KMS-11 (cell line): ENCODE results near the gene LSM14B.

Experiments used
- H2AFZ ChIP-seq: fragments of 200-600 bp; sonication (generic); 2 replicates; pipeline ENCODE4 v1.6.1; 2016; ENCODE audit warnings: antibody characterized with exemption, mixed run types, low read depth
- H3K27ac ChIP-seq: fragments of 200-600 bp; sonication (generic); 2 replicates; pipeline ENCODE4 v1.6.1; 2016; ENCODE audit warnings: mild to moderate bottlenecking, mixed run types
- H3K27me3 ChIP-seq: fragments of 200-600 bp; sonication (generic); 2 replicates; pipeline ENCODE4 v1.6.1; 2017; ENCODE audit warnings: mild to moderate bottlenecking, low read depth, mixed run types, moderate library complexity; ENCODE audit not compliant: insufficient read depth
- H3K36me3 ChIP-seq: fragments of 200-600 bp; sonication (generic); 2 replicates; pipeline ENCODE4 v1.6.1; 2017; ENCODE audit warnings: mild to moderate bottlenecking, mixed run types; ENCODE audit not compliant: insufficient read depth
- H3K4me1 ChIP-seq: fragments of 200-600 bp; sonication (generic); 2 replicates; pipeline ENCODE4 v1.6.1; 2016; ENCODE audit warnings: mild to moderate bottlenecking, low read depth, mixed run types; ENCODE audit not compliant: poor library complexity, severe bottlenecking
- H3K4me2 ChIP-seq: fragments of 200-600 bp; sonication (generic); 2 replicates; pipeline ENCODE4 v1.7.0; 2016; ENCODE audit warnings: mild to moderate bottlenecking, mixed run types
- H3K4me3 ChIP-seq: fragments of 200-600 bp; sonication (generic); IDR thresholded peaks from 2 replicates; pipeline ENCODE4 v1.6.1; 2017; ENCODE audit warnings: low read depth, low read length, mixed read lengths; ENCODE audit not compliant: insufficient read depth
- H3K79me2 ChIP-seq: fragments of 200-600 bp; sonication (generic); 2 replicates; pipeline ENCODE4 v1.6.1; 2016; ENCODE audit warnings: low read depth, mixed run types; ENCODE audit not compliant: insufficient read depth
- H3K9ac ChIP-seq: fragments of 200-600 bp; sonication (generic); 2 replicates; pipeline ENCODE4 v1.6.1; 2016; ENCODE audit warnings: mild to moderate bottlenecking, mixed run types
- H4K20me1 ChIP-seq: fragments of 200-600 bp; sonication (generic); 2 replicates; pipeline ENCODE4 v1.6.1; 2016; ENCODE audit warnings: mild to moderate bottlenecking, mixed run types; ENCODE audit not compliant: insufficient read depth
- CTCF ChIP-seq: fragments of 200-600 bp; sonication (generic); conservative IDR thresholded peaks from 2 replicates; pipeline ENCODE4 v1.6.1; 2017; ENCODE audit warnings: low read depth, mild to moderate bottlenecking, antibody characterized with exemption, low read length, moderate library complexity, mixed read lengths

Gene LSM14B

GRCh38 chr20:62116558-62117361, 5.5 kb upstream of the LSM14B start:
- TF ChIP-seq CTCF = no peak

GRCh38 chr20:62117362-62117646, 5.0 kb upstream of the LSM14B start:
- Histone ChIP-seq H3K27ac (no peak overlapping the region), H3K4me2 (no peak overlapping the region), H3K4me1 (peaks cover 3% of the 10 kb centered on the region), H4K20me1 (no peaks in the 10 kb centered on the region), H3K36me3 (no peaks in the 10 kb centered on the region), H3K9ac (no peak overlapping the region), H2AFZ (no peak overlapping the region), H3K79me2 (no peaks in the 10 kb centered on the region), H3K27me3 (peaks cover 77% of the 10 kb centered on the region), H3K4me3 (no peak overlapping the region)
- TF ChIP-seq CTCF = no peak

More at GRCh38 chr20:62116558-62117361, 5.5 kb upstream of the LSM14B start:
- H3K4me3 ChIP-seq = no peak overlapping the region
- H3K79me2 ChIP-seq = no peaks in the 10 kb centered on the region
- no peak overlapping the region for H2AFZ ChIP-seq
- no peak overlapping the region for H3K27ac ChIP-seq
- peaks cover 3% of the 10 kb centered on the region for H3K4me1 ChIP-seq
- no peak overlapping the region for H3K4me2 ChIP-seq
- H3K27me3 ChIP-seq = peaks cover 79% of the 10 kb centered on the region
- H4K20me1 ChIP-seq = no peaks in the 10 kb centered on the region
- no peak overlapping the region for H3K9ac ChIP-seq
- no peaks in the 10 kb centered on the region for H3K36me3 ChIP-seq

GRCh38 chr20:62117658-62118057, 4.6 kb upstream of the LSM14B start:
- no peak overlapping the region for H2AFZ ChIP-seq
- peaks cover 3% of the 10 kb centered on the region for H3K4me1 ChIP-seq
- no peak overlapping the region for H3K27ac ChIP-seq
- H3K4me3 ChIP-seq = no peak overlapping the region
- H3K36me3 ChIP-seq = no peaks in the 10 kb centered on the region
- no peak for TF ChIP-seq CTCF
- peaks cover 73% of the 10 kb centered on the region for H3K27me3 ChIP-seq
- no peak overlapping the region for H3K9ac ChIP-seq
- H4K20me1 ChIP-seq = no peaks in the 10 kb centered on the region
- H3K4me2 ChIP-seq = no peak overlapping the region
- H3K79me2 ChIP-seq = no peaks in the 10 kb centered on the region

- no peak for TF ChIP-seq CTCF
- no peak overlapping the region for H3K4me3 ChIP-seq
- peaks cover 66% of the 10 kb centered on the region; the same call in 1 of the 2 replicates for H3K27me3 ChIP-seq
- no peaks in the 10 kb centered on the region for H3K36me3 ChIP-seq
- no peak overlapping the region for H3K4me2 ChIP-seq
- no peak overlapping the region for H2AFZ ChIP-seq
- 0 out of 2 replicates have a peak, but pooled peaks cover 3% of the 10 kb centered on the region for H4K20me1 ChIP-seq
- no peak overlapping the region for H3K27ac ChIP-seq
- no peak overlapping the region for H3K9ac ChIP-seq
- peaks cover 4% of the 10 kb centered on the region for H3K79me2 ChIP-seq
- H3K4me1 ChIP-seq = peaks cover 3% of the 10 kb centered on the region
Measured at GRCh38 chr20:62118113-62119043, 3.9 kb upstream of the LSM14B start.
